Esophagus muscularis mucosa (tissue), 3 donors: Measurements from ENCODE around the gene DAPK2.

Source experiments
- POLR2AphosphoS5 ChIP-seq, 2 donors: sonication (generic); formaldehyde crosslinking; IDR thresholded peaks; one replicate each; pipeline ENCODE4 v1.6.1; 2017; ENCODE audit warnings: antibody characterized with exemption in 2 of 2
- TF ChIP-seq, protein P1 (sequence below), 3 experiments: fragments of 200-600 bp in 2 of 3; fragments of 450-650 bp in 1 of 3; sonication (generic) in 2 of 3; IDR thresholded peaks; one replicate each; pipeline ENCODE4 v1.5.1; 2017 to 2019; ENCODE audit warnings: antibody characterized with exemption in 3 of 3, mild to moderate bottlenecking in 2 of 3, moderate library complexity in 1 of 3

DNA sequence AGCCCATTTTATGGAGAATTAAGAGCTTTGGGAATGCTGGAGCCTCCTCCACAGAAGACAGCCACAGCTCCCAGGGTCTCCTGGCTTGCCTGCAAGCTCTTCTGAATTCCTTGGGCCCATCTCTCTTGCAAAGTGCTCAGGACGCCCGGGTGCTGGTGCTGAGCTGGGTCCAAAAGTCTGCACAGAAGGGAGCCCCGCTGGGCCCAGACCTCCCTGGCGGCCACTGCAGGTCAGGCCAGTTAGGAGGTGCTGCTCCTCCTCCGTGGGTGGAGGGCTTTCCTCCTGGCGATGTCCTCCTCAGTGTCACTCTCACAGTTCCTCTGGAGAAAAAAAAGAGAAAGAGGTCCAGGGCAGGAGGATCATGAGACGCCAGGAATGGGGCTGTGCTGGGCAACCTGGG is 138.0 kb downstream of the DAPK2 start:
- TF ChIP-seq, protein P1, sequence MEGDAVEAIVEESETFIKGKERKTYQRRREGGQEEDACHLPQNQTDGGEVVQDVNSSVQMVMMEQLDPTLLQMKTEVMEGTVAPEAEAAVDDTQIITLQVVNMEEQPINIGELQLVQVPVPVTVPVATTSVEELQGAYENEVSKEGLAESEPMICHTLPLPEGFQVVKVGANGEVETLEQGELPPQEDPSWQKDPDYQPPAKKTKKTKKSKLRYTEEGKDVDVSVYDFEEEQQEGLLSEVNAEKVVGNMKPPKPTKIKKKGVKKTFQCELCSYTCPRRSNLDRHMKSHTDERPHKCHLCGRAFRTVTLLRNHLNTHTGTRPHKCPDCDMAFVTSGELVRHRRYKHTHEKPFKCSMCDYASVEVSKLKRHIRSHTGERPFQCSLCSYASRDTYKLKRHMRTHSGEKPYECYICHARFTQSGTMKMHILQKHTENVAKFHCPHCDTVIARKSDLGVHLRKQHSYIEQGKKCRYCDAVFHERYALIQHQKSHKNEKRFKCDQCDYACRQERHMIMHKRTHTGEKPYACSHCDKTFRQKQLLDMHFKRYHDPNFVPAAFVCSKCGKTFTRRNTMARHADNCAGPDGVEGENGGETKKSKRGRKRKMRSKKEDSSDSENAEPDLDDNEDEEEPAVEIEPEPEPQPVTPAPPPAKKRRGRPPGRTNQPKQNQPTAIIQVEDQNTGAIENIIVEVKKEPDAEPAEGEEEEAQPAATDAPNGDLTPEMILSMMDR (IDR thresholded peaks at IDR 0.05): no peak
- no peak for TF ChIP-seq POLR2AphosphoS5 (IDR thresholded peaks at IDR 0.05)
